Suprapubic skin (tissue), 3 donors: Measurements from ENCODE around the gene GATAD2B.

Experiments used
- CTCF ChIP-seq, 2 donors: fragments of 200-600 bp in 1 of 2; fragments of 450-650 bp in 1 of 2; sonication (generic) in 1 of 2; IDR thresholded peaks; one replicate each; pipeline ENCODE4 v1.5.1; 2016 to 2019; ENCODE audit warnings: antibody characterized with exemption in 2 of 2, mild to moderate bottlenecking in 1 of 2, moderate library complexity in 1 of 2
- POLR2AphosphoS5 ChIP-seq, 3 donors: sonication (generic); formaldehyde crosslinking; IDR thresholded peaks; one replicate each; pipeline ENCODE4 v1.6.1; 2017; ENCODE audit warnings: antibody characterized with exemption in 3 of 3

GRCh38 chr1:153767519-153767918, 155.3 kb downstream of the GATAD2B start:
- TF ChIP-seq POLR2AphosphoS5 (IDR thresholded peaks at IDR 0.05) (no peak), CTCF (IDR thresholded peaks at IDR 0.05) (no peak)
